Heart left ventricle (tissue), 16 donors: Measurements from ENCODE around the gene RPL18A. TPM values are rescaled to one million over a fixed set of nuclear protein-coding genes. Genes with fewer than 3 reads are reported as not detected.

Experiments
- ATAC-seq, 4 donors: fragments of 200-7000 bp; cut with Tn5 transposase; one replicate each; pipeline ENCODE4 v1.9.1; 2020 to 2022; ENCODE audit warnings: moderate library complexity in 4 of 4, mild to moderate bottlenecking in 3 of 4, moderate number of reproducible peaks in 1 of 4
- DNase-seq, 5 donors: peaks; one replicate each; pipeline ENCODE4 v3.0.0-alpha.2; 2020
- H3K27ac ChIP-seq, 12 donors: fragments of 200-600 bp; sonication (generic) in 4 of 12; one replicate each; pipeline versions ENCODE4 v1.5.0 to v1.8.0; 2016 to 2022; ENCODE audit warnings: mild to moderate bottlenecking in 2 of 12
- H3K27me3 ChIP-seq, 9 donors: fragments of 200-600 bp; sonication (generic) in 2 of 9; one replicate each; pipeline versions ENCODE4 v1.5.1 to v1.8.0; 2016 to 2022; ENCODE audit warnings: mild to moderate bottlenecking in 3 of 9
- H3K36me3 ChIP-seq, 9 donors: fragments of 200-600 bp; sonication (generic) in 2 of 9; one replicate each; pipeline versions ENCODE4 v1.5.0 to v1.8.0; 2018 to 2022; ENCODE audit warnings: mild to moderate bottlenecking in 2 of 9
- H3K4me1 ChIP-seq, 12 donors: fragments of 200-600 bp; sonication (generic) in 4 of 12; one replicate each; pipeline versions ENCODE4 v1.5.0 to v1.8.0; 2016 to 2022; ENCODE audit warnings: mild to moderate bottlenecking in 3 of 12
- H3K4me3 ChIP-seq, 12 donors: fragments of 200-600 bp; sonication (generic) in 4 of 12; one replicate each; pipeline versions ENCODE4 v1.5.0 to v1.8.0; 2017 to 2022; ENCODE audit warnings: mild to moderate bottlenecking in 9 of 12, moderate library complexity in 4 of 12
- H3K9me3 ChIP-seq, 12 donors: fragments of 200-600 bp; sonication (generic) in 4 of 12; one replicate each; pipeline versions ENCODE4 v1.5.0 to v1.8.0; 2016 to 2022; ENCODE audit warnings: mild to moderate bottlenecking in 1 of 12
- CTCF ChIP-seq, 12 donors: fragments of 200-600 bp; sonication (generic) in 4 of 12; IDR thresholded peaks; one replicate each; pipeline versions ENCODE4 v1.5.0 to v1.8.0; 2018 to 2022; ENCODE audit warnings: antibody characterized with exemption in 12 of 12, mild to moderate bottlenecking in 5 of 12
- POLR2A ChIP-seq, 2 donors: fragments of 450-650 bp; IDR thresholded peaks; one replicate each; pipeline ENCODE4 v1.6.1; 2017; ENCODE audit warnings: antibody characterized with exemption in 2 of 2, mild to moderate bottlenecking in 2 of 2, moderate library complexity in 2 of 2
- WGBS, 4 donors: extraction: QIAGEN DNeasy Blood & Tissue Kit in 2 of 4; methylation state at CpG; one replicate each; pipeline versions ENCODE4 v1.1.5 to v1.1.7; 2013 to 2018; 5-methylcytosine and 5-hydroxymethylcytosine counted together
- intact Hi-C, 10 donors: fragments of 100-400 bp; cut with DNase I; formaldehyde crosslinking; loops; one replicate each; pipeline versions ENCODE4 v1.11.1 to v1.14.2; 2022
- polyA plus RNA-seq, 2 donors: library from polyadenylated mRNA; stranded (reverse); fragments of 200-250 nt; gene quantifications; one replicate each; pipeline ENCODE4 v1.2.3, GENCODE V29; 2013
- total RNA-seq, 9 donors: library from RNA; depleted of rRNA in 2 of 9; stranded (reverse); fragments of >200 nt in 2 of 9; fragmentation: NEBNext Ultra II Directional in 3 of 9; extraction: Animal tissue kit (Norgen Biotek cat#: 25700) in 3 of 9; gene quantifications; one replicate each; pipeline versions ENCODE4 v1.1.0 to v1.2.4, GENCODE V29; 2016 to 2023
- donor health status: ischemic (EF 13 %, LVEDD 7.1; RV severe dilation, severe dysfunction).
- donor health status: healthy with polysubstance abuse.
- donor health status: DM: no; HTN: yes; CAD: no.
- donor health status: DM: no; HTN: no; CAD: no.
- donor health status: ischemic (EF 25% LVEDD 6.9; RV normal size, moderate dysfunction).
- donor health status: ischemic (EF 25% LVEDD 5.7; RV mildly dilated, moderate dysfunction).
- donor health status: healthy.
- donor health status: DM: yes; HTN: yes; CAD: no.
- donor health status: ischemic (EF 35%, LVEDD 5.7; RV mildly dilated, moderate dysfunction).
- donor health status: nonischemic (EF 11% LVEDD 7.7; RV severe dilation, severe dysfunction).
- donor health status: DM: yes; HTN: yes; CAD: no.
- donor health status: PGD.
- donor health status: ischemic (EF 29% LVEDD 5.4; RV normal size, mild dysfunction).
- donor health status: nonischemic (EF 23%, LVEDD 6.1; RV moderate dilation, normal function).

The RPL18A gene
- total and polyA plus RNA-seq, 11 donors = 566 to 2,031 (median 765) TPM

- Histone ChIP-seq H3K36me3 (peaks cover 0 to 48% (median 41%) of the 10 kb centered on the region in 9 donors), H3K27ac (peak overlapping the region; percentile 41 to 96 (median 88)), H3K27me3 (no peaks in the 10 kb centered on the region), H3K4me1 (peaks cover 5 to 40% (median 17%) of the 10 kb centered on the region in 12 donors), H3K9me3 (no peaks in the 10 kb centered on the region), H3K4me3 (peak overlapping the region; percentile 68 to 100 (median 88))
- DNase-seq = no peak
- ATAC-seq = no peak
- intact Hi-C loops = loop anchor here in 4 of 10 donors (5.0 kb wide), 3 partner anchors 67 to 137 kb away; partner anchors contain the start of gene CCDC124 (in 1 of the 4)
- TF ChIP-seq CTCF (IDR thresholded peaks at IDR 0.05) (no peak), POLR2A (IDR thresholded peaks at IDR 0.05) (peak in 1 of 2 donors; percentile 9)
- 1 to 3% (median 2%) methylated on average over 22 of the region's 22 CpGs for WGBS, 4 donors
Measured at GRCh38 chr19:17860331-17860992, 752 bp downstream of the RPL18A start.

GRCh38 chr19:17860993-17861360 is 1.3 kb downstream of the RPL18A start:
- Histone ChIP-seq H3K9me3 (no peaks in the 10 kb centered on the region), H3K4me3 (peak overlapping the region; percentile 68 to 100 (median 88)), H3K4me1 (peaks cover 5 to 40% (median 17%) of the 10 kb centered on the region in 12 donors), H3K27me3 (no peaks in the 10 kb centered on the region), H3K27ac (peak overlapping the region in 6 of 12 donors; percentile 86 to 96 (median 91)), H3K36me3 (peaks cover 0 to 51% (median 46%) of the 10 kb centered on the region in 9 donors)
- TF ChIP-seq POLR2A (IDR thresholded peaks at IDR 0.05) (no peak), CTCF (IDR thresholded peaks at IDR 0.05) (no peak)
- DNase-seq = no peak
- intact Hi-C loops = loop anchor here in 4 of 10 donors (5.0 kb wide), 3 partner anchors 66 to 136 kb away; partner anchors contain the start of gene CCDC124 (in 1 of the 4)
- ATAC-seq = no peak
- WGBS, 4 donors = 50 to 60% (median 54%) methylated on average over 7 of the region's 7 CpGs

- Histone ChIP-seq H3K27ac (no peak overlapping the region), H3K4me1 (peaks cover 5 to 40% (median 17%) of the 10 kb centered on the region in 12 donors), H3K9me3 (no peaks in the 10 kb centered on the region), H3K4me3 (peak overlapping the region in 6 of 12 donors; percentile 87 to 100 (median 92)), H3K27me3 (no peaks in the 10 kb centered on the region), H3K36me3 (peaks cover 0 to 54% (median 46%) of the 10 kb centered on the region in 9 donors)
- no peak for ATAC-seq
- WGBS, 4 donors = 81 to 85% (median 83%) methylated on average over 10 to 23 of the region's 23 CpGs
- no peak for TF ChIP-seq CTCF (IDR thresholded peaks at IDR 0.05)
- no peak for TF ChIP-seq POLR2A (IDR thresholded peaks at IDR 0.05)
- no peak for DNase-seq
- intact Hi-C loops = loop anchor here in 4 of 10 donors (5.0 kb wide), 3 partner anchors 66 to 136 kb away; partner anchors contain the start of gene CCDC124 (in 1 of the 4)
Measured at GRCh38 chr19:17861542-17862402, 2.1 kb downstream of the RPL18A start.
